PFSK-1 (cell line): ENCODE measurements around the gene ZCCHC24.

ENCODE experiments used
- FOXP2 ChIP-seq: optimal IDR thresholded peaks from 2 replicates; pipeline ENCODE3; 2011; ENCODE audit warnings: borderline replicate concordance, control low read depth, inconsistent platforms; ENCODE audit not compliant: insufficient read depth; ENCODE audit errors: extremely low read length, extremely low read depth
- POLR2AphosphoS5 ChIP-seq: IDR thresholded peaks from 2 replicates; pipeline ENCODE4 v1.6.1; 2012; ENCODE audit warnings: low read depth, mild to moderate bottlenecking, control low read depth, low read length, moderate library complexity
- SIN3A ChIP-seq: IDR thresholded peaks from 2 replicates; pipeline ENCODE4 v1.6.1; 2012; ENCODE audit warnings: mild to moderate bottlenecking, low read length, moderate library complexity, borderline replicate concordance; ENCODE audit not compliant: insufficient read depth
- TAF1 ChIP-seq: IDR thresholded peaks from 2 replicates; pipeline ENCODE4 v1.6.1; 2012; ENCODE audit warnings: low read length, control low read depth, borderline replicate concordance; ENCODE audit not compliant: insufficient read depth
- TF ChIP-seq, protein P1 (sequence below), 2 experiments: IDR thresholded peaks; 2 replicates each; pipeline versions ENCODE4 v1.6.1 to v1.8.0; 2011 to 2012; ENCODE audit warnings: low read depth in 2 of 2, low read length in 2 of 2, control low read depth in 1 of 2, inconsistent platforms in 1 of 2, mild to moderate bottlenecking in 1 of 2, moderate library complexity in 1 of 2; ENCODE audit not compliant: insufficient read depth in 1 of 2

ZCCHC24 gene

DNA sequence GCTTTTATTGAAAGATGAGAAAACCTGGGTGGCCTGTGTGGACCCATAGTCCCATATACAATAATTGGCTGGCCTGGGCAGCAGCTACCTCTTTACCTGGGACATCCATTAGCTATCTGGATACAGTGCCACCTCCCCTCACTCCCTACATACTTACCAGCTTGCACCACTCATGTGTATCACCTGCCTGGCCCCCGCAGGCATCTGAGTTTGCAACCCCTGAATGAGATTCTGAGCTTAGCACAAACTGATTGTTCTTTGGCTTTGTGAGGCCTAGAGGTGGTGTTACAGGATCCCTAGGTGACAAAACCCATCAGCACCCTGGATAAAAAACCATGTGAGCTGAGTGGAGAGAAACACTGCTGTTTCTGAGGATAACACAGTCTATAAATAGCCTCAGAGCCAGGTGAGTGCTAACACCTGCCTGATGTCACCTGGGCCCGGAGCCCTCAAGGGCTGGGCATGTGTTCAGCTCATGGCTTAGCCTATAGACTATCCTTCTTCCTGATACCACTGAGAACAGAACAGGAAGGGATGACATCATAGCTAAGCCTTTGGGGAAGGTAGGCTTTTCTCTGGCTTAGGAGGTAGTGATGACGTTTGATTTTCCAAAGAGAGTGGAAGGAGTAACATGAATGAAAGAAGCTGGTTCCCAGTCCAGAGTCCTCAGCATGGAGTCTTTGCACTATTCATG lies 100.8 kb downstream of the ZCCHC24 start:
- TF ChIP-seq TAF1 (no peak), FOXP2 (no peak), POLR2AphosphoS5 (no peak), SIN3A (no peak)
- TF ChIP-seq, protein P1, sequence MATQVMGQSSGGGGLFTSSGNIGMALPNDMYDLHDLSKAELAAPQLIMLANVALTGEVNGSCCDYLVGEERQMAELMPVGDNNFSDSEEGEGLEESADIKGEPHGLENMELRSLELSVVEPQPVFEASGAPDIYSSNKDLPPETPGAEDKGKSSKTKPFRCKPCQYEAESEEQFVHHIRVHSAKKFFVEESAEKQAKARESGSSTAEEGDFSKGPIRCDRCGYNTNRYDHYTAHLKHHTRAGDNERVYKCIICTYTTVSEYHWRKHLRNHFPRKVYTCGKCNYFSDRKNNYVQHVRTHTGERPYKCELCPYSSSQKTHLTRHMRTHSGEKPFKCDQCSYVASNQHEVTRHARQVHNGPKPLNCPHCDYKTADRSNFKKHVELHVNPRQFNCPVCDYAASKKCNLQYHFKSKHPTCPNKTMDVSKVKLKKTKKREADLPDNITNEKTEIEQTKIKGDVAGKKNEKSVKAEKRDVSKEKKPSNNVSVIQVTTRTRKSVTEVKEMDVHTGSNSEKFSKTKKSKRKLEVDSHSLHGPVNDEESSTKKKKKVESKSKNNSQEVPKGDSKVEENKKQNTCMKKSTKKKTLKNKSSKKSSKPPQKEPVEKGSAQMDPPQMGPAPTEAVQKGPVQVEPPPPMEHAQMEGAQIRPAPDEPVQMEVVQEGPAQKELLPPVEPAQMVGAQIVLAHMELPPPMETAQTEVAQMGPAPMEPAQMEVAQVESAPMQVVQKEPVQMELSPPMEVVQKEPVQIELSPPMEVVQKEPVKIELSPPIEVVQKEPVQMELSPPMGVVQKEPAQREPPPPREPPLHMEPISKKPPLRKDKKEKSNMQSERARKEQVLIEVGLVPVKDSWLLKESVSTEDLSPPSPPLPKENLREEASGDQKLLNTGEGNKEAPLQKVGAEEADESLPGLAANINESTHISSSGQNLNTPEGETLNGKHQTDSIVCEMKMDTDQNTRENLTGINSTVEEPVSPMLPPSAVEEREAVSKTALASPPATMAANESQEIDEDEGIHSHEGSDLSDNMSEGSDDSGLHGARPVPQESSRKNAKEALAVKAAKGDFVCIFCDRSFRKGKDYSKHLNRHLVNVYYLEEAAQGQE (IDR thresholded peaks at IDR 0.05; ENCODE audit: insufficient read depth in 1 of 2, low read depth in 2 of 2, low read length in 2 of 2): no peak

DNA sequence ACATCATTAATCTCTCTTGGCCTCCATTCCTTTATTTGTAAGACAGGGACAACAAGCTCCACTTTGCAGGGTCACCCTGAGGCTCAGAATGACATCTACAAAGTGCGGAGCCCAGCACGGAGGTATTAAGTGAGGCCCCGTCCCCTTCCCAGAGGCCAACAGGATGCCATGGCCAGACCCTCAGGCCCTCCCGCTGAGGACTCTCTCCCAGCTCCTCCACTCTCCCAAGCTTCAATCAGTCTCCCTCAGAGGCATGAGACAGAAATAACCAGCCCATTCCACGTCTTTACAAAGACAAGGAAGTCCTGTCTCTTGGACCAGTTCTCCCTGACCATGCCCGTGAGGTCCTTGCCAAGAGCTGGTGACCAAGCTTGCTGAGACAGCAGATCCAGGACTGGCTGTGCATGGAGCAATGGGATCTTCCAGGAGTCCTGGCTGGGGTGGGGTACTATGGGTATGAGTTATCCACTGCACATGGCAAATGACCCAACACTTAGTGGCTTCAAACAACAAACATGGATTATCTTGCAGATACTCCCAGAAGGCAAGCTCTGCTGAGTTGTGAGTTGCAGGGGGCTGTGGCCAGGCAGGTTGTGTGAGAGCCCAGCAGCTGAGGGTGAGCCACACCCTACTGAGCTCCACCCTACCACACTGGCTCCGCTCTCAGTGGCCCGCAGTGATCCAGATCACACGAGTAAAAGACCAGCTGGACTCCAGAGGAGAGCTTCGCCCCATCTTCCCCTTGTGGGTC lies 102.4 kb downstream of the ZCCHC24 start:
- TF ChIP-seq, protein P1 (IDR thresholded peaks at IDR 0.05; ENCODE audit: insufficient read depth in 1 of 2, low read depth in 2 of 2, low read length in 2 of 2): no peak
- TF ChIP-seq POLR2AphosphoS5: no peak

GRCh38 chr10:79342295-79342761 lies 103.1 kb downstream of the ZCCHC24 start:
- TF ChIP-seq POLR2AphosphoS5: no peak
- no peak for TF ChIP-seq FOXP2
- TF ChIP-seq TAF1: no peak
- TF ChIP-seq, protein P1 (IDR thresholded peaks at IDR 0.05; ENCODE audit: insufficient read depth in 1 of 2, low read depth in 2 of 2, low read length in 2 of 2): no peak
- no peak for TF ChIP-seq SIN3A

DNA sequence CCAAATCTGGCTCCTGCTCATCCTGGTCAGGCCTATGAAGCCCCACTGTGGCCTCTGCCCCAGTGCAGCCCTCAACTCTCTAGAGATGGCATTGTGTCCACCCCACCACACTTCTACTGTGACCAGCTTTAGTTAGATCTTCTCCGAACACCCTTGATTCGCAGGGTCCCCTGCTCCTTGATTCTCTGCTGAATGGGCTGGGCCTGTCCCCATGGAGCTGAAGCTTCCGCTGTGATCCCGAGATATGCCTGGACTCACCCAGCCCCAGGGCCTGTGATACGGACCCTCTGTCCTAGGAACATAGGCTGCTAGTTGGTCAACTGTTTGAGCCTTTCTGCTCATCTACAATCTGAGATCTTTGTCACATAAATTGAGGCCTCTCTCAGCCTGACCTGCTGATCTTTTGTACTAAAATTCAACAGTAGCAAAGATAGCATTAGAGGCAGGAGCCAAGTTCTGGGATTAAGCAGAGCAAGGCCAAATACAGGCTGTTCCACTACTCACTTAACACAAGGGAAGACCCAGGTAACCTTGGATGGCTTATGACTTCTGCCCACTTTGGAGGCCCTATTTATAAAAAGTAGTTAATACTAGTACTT lies 104.7 kb downstream of the ZCCHC24 start:
- TF ChIP-seq POLR2AphosphoS5 (no peak), TAF1 (no peak), FOXP2 (no peak), SIN3A (no peak)
- TF ChIP-seq, protein P1 (IDR thresholded peaks at IDR 0.05; ENCODE audit: insufficient read depth in 1 of 2, low read depth in 2 of 2, low read length in 2 of 2): no peak
